Measurements from ENCODE around the gene MROH7.

Gene MROH7

DNA sequence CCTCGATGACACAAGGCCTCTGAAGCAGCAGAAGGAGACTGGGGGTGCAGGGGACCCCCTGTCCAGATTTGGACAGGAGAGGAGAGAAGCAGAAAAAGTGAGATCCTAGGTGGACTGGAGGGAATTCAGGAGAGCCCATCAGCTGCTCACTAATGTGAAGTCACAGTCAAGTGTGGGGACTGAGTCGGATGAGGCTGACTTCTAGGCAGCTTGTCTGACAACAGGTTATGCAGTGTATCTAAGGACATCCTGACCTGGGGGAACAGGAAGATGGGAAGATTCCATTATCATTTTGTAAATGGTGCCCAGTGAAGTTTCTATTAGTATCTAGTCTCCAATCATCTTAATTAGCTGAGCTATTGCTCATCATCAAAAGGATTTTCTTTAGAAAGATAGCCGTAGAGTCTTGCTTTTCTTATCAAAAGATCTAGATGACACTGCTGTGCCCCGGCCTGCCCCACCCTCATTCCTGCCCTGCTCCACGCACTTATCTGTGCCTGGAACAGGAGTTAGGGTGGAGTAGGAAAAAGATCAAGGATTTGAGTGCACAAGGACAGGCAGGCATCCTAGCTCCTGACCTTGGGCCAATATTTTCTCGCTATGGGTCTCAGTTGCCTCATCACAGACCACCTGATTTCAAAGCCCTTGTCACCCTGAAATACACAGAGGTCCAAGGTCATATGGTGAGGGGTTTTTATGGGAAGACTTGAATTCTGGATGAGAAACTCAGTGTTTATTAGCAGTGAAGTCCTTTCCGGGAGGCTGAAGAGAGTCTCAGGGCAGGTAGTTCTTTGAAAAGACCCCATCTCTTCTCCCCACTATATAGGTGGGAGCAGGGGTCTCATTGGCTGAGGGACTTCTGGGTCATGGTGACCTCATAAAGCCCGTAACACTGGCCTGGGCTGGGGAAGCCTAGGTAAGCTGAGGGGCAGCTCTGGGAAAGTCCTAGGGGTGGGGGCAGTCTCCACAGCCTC, at the start of gene MROH7:
Gene MROH7 (plus strand): TSS at position 924 of the 974 bp plus-strand sequence. CDS start 11,141 bp downstream, outside the sequence.
- DNase-seq, result no peak

DNA sequence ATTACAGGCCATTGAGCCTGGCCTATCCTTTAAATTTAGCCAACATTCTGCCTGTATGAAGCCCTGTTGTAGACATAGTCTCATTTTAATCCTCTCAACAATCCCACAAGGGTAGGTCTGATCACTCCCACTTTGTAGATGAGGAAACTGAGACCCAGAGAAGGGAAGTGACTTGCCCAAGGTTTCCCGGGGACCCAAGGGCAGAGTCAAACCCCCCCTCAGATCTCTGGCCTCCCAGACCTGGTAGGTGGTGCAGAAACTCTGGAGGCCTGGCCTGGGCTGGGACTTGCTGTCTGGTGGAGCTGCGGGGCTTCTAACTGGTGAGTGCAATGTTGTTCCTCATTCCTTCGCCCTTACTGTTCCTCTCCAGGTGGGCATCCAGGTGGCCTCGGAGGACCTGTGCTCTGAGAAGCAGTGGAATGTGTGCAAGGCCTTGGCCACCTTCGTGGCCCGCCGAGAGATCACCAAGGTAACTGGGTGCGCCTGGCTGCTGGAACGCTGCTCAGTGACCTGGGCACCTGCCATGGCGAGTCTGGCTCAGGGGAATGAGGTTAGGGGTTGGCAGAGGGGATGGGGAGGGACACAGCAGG, 47.9 kb upstream of the MROH7 start:
- DNase-seq, result no peak

GRCh38 chr1:54594463-54594862, 47.1 kb upstream of the MROH7 start:
- no peak for DNase-seq

- no peak for DNase-seq
Observed at GRCh38 chr1:54595956-54596498, 45.6 kb upstream of the MROH7 start.

GRCh38 chr1:54596756-54597155, 44.8 kb upstream of the MROH7 start:
- no peak for DNase-seq

- no peak for DNase-seq
Observed at GRCh38 chr1:54597455-54598030, 44.0 kb upstream of the MROH7 start.

DNA sequence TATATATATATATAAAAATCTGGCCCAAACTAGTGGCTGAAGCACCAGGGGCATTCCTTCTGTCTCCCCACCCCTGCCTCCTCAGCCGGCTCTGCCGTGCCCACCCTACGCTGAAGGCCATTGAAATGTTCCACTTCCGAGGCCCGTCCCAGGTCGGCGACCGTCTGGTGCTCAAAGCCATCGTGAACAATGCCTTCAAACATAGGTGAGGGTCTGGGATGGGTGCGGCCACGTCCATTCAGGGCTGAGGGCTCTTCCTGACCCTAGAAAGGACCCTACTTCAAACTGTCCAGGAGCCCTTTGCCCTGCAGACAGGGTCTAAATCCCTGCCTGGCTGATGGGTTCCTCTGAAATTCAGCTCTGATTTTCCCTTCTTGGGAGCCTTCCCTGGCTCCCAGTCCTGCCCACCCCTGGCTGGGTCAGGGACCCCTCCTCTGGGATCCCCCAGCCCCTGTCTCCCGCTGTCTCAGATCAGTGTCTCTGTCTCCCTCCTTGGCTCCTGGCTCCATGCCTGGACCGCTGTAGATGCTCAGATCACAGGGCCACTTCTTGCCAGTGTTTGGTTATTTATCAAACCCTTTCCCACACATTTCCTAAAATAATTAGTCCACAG, 42.3 kb upstream of the MROH7 start:
- no peak for DNase-seq

- no peak for DNase-seq
Observed at GRCh38 chr1:54600947-54601721, 40.5 kb upstream of the MROH7 start.

- no peak for DNase-seq
Observed at GRCh38 chr1:54601730-54602129, 39.9 kb upstream of the MROH7 start.

GRCh38 chr1:54602554-54602953, 39.0 kb upstream of the MROH7 start:
- no peak for DNase-seq

DNA sequence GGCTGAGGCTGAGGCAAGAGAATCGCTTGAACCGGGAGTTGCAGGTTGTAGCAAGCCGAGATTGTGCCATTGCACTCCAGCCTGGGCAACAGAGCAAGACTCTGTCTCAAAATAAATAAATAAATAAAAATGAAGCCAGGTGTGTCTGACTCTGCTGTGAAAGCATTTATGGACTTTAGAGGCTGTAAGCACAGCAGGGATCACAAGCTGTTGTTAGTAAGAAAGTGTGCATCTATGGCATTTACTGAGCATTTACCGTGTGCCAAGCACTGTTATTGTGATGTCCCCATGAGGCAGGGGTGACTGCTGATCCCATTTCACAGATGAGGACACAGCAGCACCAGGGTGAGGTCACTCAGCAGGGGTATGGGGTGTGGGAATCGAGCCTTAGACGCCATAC, 38.3 kb upstream of the MROH7 start:
- DNase-seq, result no peak

DNA sequence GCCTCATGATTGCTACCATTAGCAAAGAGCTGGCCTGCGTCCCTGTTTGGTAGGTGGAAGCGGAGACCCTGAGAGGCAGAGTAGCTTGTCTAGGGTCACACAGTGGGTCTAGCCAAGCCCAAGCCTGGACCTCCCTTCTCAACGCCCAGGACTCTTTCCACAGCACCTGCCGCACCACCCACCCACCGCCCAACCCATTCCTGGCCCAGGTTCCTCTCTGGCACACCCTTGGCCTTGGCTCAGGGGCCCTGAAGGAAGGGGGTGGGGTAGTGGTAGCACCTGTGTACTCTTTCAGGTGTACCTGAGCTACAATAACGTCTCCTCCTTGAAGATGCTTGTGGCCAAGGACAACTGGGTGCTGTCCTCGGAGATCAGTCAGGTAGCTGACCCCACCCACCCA, 37.5 kb upstream of the MROH7 start:
- no peak for DNase-seq

DNA sequence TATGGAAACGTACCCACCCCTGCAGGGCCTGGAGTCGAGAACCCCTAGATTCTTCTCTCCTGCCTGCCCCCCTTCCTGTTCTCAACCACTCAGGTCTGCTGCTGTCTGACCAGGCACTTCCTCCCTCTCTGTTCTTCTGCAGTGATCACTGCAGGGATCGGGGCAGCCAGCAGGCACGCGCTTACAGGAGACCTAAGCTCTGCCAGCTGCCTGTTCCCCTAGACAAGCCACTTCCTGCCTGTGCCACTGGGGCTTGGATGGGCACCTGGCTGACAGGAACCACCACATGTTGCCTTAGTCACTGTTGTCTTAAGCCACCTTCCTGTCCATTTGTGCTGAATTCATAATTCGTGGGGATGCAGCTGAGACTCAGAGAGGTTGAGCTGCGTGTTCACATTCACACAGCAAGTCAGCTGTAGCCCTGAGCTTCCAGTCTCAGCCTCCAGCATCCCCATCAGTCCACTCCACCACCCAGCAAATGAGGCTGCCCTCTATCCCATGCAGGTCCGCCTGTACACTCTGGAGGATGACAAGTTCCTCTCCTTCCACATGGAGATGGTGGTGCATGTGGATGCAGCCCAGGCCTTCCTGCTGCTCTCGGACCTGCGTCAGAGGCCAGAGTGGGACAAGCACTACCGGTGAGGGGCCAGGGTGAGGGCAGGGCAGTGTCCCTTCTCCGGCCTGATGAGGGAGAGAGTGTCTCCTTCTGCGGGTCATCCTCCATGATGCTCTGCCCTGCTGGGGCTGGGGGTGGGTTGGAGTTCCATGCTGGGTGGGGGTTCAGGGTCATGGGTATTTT, 36.8 kb upstream of the MROH7 start:
- no peak for DNase-seq

DNA sequence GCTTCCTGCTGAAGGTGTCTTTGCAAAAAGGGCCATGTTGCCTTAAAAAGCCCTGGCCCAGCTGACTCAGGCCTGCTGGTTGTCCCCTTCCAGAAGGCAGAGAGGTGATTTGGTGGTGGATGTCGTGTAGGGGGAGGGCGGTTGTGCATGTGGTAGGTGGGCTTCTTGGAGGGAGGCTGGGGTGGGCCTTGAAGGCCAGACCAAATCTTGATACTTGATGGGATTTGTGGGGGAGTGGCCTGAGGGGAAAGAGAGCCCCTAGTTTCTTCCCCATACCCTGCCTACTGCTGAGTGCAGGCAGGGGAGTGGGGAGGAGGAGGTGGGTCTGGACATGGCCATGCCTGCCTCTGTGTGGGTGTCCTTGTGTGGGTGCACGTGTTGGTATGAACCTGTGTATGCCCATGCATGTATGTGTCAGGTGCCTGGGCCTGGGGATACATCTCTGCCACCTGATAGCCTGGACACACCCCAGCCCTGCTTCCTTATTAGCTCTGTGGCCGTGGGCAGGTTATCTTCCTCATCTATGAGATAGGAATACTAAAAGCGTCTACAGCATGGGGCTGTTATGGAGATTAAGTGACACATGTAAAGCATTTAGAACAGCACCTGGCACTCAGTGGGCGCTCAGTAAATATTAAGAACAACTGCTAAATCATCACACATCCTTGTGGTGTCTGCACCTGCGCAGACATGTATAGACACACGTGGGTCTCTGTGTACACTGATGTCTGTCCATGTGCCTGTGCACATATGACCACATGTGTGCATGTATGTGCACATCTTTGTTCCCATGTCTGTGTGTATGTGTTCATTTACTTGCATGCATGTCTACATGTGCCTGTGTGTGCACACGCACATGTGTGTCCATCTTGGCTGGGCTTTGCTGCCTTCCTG, 35.2 kb upstream of the MROH7 start:
- no peak for DNase-seq

DNA sequence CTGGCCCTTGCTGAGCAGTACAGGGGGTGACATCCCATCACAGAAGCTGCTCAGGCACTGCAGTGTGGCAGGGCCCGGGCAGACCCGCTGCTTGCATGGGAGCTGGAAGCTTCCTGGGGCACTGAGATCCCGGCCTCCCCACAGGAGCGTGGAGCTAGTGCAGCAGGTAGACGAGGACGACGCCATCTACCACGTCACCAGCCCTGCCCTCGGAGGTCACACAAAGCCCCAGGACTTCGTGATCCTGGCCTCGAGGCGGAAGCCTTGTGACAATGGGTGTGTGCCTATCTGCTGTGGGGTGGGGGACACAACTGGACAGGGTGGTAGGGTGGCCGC, 34.6 kb upstream of the MROH7 start:
- DNase-seq, result no peak

GRCh38 chr1:54607821-54608565, 33.6 kb upstream of the MROH7 start:
- DNase-seq, result no peak

GRCh38 chr1:54608566-54609230, 32.9 kb upstream of the MROH7 start:
- no peak for DNase-seq

DNA sequence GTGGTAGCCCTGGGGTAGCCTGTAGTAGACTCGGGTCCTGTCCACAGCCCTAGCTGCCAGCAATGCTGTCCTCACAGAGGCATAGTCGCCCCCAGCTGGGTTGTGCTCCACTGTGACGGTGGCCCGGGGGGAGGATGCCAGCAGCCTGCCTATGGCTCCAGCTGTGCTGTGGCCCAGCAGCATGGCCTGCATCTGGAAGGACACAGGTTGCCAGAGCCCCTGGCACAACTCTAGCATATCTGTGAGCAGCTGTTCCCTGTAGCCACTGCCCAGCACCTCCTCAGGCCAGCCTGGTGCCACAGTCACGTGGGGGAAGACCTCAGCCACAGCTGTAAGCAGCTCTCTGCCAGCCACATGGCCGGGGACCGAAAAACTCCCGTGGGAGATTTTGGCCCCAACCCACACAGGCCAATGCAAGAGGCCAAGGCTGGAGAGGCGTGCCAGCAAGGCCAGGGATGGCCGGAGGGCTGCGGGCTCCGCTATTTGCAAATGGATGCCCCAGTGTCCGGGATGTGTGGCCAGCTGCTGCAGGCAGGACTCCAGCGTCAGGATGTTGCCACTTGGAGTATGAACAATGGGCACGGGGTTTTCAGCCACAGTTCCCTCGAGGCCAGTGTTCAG, 32.2 kb upstream of the MROH7 start:
- DNase-seq, result peak; percentile 63

DNA sequence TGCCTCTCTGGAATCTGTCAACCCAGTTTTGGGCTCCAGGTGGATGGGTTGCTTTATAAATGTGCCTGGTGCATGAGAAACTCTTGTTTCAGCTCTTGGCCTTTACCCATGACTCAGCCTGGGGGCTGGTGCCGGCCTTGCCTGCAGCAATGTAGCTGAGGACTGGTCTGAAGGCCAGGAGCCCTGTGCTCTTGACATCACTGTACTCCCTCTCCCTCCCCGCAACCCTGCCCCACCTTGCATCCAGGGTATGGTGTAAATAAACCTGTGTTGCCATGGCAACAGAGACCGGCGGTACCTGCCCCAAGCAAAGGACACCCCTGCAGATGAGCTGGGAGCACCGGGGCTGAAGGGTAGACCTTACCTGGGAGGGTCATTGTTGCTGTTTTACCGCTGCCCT, 31.5 kb upstream of the MROH7 start:
- DNase-seq, result no peak
